Muscle of arm (tissue), 12 donors: ENCODE results near the gene TMTC2. TPM values are rescaled to one million over a fixed set of nuclear protein-coding genes. Genes with fewer than 3 reads are reported as not detected.

Source experiments
- DNase-seq: peaks from one replicate; pipeline ENCODE4 v3.0.0-alpha.2; 2013
- polyA plus RNA-seq, 12 donors: library from polyadenylated mRNA; unstranded; fragments of 120-200 nt; gene quantifications; one replicate each; pipeline ENCODE4 v1.2.1, GENCODE V29; 2013; ENCODE audit not compliant: insufficient read length in 12 of 12

Gene TMTC2
- polyA plus RNA-seq, 12 donors: 12.8 to 24.8 (median 20.4) TPM; not detected in 1

DNA sequence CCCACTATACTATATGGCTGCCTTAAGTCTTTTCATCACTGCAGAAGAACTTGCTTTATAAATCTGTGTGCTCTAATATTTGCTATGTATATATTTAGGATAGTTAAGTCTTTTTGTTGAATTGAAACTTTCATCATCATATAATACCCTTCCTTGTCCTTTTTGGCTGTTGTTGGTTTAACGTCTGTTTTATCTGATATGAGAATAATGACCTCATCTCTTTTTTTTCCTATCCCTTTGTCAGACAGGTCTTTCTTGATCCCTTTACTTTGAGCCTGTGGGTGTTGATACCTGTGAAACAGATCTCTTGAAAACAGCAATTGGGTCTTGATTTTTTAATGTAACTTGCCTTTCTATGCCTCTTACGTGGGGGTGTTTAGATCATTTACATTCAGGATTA, 316.3 kb downstream of the TMTC2 start:
- no peak for DNase-seq

GRCh38 chr12:83005534-83006197, 319.0 kb downstream of the TMTC2 start:
- DNase-seq: no peak

DNA sequence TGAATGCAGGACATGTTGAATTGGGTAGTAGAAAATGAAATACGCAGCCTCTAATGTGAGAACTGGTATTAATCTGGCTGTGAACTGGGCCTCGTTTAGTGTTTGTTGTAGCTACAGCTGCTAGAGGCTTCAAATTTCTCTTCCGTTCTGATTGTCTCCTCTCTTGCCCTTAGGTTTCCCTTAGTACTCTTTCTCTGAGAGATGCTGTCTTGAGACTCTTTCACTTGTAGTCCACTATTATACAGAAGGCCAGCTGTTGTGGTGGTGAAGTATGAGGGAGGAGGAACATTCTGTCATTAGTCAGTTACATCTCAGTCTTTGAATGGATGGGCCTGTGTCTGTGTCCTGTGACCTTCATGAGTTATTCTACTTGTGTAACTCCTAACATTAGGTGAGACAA, 322.0 kb downstream of the TMTC2 start:
- no peak for DNase-seq

GRCh38 chr12:83010169-83010804, 323.6 kb downstream of the TMTC2 start:
- no peak for DNase-seq

GRCh38 chr12:83015390-83016217, 328.9 kb downstream of the TMTC2 start:
- peak; percentile 57 for DNase-seq

DNA sequence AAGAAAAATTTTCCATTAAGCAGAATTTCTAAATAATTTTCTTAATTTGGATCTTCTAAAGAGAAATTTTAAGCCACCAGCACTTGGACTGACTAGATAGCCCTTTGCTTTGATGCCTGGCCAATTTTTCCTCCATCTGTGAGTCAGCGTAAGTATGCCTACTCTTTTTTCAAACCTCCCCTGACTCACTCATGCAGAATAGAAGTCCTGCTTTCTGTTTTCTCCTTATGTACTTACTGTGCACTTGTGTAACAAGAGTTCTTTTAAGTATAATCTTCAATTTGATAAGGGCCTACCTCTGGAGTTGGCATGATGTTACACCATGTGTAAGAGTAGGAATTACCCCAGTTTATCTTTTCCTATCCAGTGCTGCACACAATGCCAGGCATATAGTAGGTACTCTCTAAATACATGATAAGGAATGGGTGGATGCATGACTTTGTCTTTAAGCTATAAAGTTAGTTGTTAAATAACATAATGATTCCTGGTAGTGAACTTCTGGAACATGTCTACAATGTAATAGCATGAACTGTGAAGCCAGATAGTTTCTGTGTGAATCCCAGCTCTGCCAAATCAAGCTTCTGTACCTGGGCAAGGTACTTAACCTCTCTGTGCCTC, 329.6 kb downstream of the TMTC2 start:
- peak; percentile 59 for DNase-seq

GRCh38 chr12:83016991-83017390, 330.3 kb downstream of the TMTC2 start:
- no peak for DNase-seq

DNA sequence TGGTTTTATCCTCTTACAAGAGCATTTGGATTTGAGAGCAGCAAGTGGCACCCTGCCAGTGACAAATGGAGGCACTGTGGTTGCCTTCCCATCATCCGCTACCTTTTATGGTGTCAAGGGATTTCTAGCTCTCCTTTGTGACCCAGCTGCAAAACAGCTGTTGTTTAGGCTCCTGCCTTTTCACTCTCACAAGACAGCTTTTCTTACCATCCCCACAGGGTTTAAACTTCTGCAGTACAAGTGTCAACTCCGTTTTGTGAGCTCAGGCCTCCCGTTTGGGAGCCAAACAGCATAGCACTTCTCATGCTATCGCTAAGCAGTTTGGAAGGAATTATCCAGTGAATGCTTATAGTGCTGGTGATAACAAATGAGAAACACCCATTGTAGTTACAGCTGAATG, 331.4 kb downstream of the TMTC2 start:
- peak; percentile 50 for DNase-seq

DNA sequence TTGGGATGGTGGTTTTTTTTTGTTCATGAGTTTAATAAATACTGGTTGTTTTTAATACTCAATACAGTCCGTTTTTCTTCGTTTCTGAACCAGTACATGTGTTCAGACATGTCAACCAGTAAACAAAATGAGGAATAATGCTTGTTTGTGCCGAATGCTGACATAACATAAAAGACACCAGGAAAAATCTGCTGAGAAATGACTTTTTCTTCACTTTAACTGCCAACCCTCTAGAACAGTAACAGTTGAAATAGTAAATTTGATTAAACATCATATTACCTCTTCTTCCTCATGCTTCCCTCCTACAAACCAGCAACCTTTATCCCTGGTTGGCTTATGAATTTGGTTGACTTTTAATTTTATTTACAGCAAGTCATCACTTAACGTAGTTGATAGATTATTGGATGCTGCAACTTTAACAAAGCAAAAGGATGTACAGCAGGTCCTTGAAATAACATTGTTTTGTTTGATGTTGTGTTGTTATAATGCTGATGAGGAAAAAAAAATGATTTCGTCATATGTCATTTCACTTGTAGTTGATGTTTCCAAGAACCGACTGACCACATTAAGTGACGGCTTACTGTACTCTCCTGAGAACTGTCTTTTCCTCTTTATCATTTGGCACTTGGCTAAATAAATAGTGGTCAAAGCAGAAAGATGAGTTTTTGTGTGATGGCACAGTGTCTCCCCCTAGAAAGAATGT, 340.5 kb downstream of the TMTC2 start:
- DNase-seq: no peak

DNA sequence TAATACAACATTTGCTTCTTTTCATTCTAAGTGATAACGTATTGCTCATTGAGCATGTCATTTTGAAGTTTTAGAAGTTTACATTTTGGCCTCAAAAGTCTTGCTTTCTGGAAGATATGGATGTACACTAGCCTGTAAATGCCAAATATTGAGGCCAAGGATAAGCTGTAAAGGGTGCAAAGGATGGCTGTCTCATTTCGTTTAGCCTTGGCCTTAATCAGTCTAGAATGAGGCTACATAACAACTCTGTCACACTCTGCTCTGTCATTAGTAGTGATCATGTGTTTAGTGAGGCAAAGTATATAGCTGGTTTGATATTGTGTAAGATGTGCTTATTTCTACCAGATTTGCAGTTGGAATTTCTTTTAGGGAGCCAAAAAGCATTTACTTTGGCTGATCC, 344.5 kb downstream of the TMTC2 start:
- DNase-seq: no peak

GRCh38 chr12:83036847-83037246, 350.1 kb downstream of the TMTC2 start:
- DNase-seq: no peak

DNA sequence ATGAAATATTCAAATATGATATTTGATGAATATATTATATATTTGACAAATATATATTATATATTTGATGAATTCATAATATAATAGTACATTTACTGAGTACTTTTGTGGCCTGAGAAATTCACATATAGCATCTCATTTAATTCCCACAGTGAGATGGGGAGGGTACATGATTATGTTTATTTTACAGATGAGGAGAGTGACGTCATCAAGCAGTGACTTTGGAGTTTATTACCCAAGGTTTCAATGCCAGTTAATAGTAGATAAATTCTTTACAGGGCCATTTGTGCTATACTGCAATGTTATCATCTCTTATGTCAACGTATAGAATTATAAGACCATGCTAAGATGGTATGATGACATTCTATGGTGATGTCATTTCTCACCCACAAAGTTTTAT, 352.7 kb downstream of the TMTC2 start:
- DNase-seq: no peak

GRCh38 chr12:83040339-83040738, 353.6 kb downstream of the TMTC2 start:
- no peak for DNase-seq

DNA sequence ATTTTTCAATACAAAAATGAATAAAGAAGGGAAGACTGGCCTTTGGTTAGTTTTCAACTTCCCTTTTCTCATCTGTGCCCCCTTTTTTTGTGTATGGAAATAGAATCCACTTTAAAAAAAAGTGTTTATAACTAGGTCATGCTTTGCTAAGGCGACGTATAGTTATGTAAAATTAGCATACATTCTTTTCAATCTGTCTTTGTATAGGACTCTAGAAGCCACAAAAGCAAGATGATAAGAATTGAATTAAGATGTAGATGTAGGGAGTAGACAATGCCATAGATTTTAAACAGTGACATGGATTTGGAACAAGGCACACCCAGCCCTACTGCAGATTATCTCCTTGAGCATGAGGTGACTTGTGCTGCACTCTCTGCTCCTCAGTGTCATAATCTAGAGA, 354.3 kb downstream of the TMTC2 start:
- DNase-seq: no peak

- DNase-seq: peak; percentile 21
These were observed 355.9 kb downstream of the TMTC2 start for GRCh38 chr12:83042441-83043200.

- no peak for DNase-seq
These were observed 358.0 kb downstream of the TMTC2 start for GRCh38 chr12:83044736-83045135.

DNA sequence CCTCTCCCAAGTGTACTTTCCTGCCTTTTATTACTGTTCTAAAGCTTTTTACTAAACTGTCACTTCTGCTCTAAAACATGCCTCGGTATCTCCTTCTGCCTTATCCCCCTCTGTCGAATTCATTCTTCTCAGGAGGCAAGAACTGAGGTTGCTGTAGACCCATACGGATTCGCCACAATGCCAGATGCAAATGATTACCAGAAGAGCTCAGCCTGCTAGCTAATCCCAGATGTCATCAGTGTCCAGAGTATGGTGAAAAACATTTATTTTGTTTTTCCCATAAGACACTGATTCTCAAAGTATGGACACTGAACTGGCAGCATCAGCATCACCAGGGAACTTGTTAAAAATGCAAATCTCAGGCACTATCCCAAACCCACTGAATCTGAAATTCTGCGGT, 359.3 kb downstream of the TMTC2 start:
- no peak for DNase-seq

GRCh38 chr12:83049306-83049705, 362.6 kb downstream of the TMTC2 start:
- DNase-seq: no peak

DNA sequence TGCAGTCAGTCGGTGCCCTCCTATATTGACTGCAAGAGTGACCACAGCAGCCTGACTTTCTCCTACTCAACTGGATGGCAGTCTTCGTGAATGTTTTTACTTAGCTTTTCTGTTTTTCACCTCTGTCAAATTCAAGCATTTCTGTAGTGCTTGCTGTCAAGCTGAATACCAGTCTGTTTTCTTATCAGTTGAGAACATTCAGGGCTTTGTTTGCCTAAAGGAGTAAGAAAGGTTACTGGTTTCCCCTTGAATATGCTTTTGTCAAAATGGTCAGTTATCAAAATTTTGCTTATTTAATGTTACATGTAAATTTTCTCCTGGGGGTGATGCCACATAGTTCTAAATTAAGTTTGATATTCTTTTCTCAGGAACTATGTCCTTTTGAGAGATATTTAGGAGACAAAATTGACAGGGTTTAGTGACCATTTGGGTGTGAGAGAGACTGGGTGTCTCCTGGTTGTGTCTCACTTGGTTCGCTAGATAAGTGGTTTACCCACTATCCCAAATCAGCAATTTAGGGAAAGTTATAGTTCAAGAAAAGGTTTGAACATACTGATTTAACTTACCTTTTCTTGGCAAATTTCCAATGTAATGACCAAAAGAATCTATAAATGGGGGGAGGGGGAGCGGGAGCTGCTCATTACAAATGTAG, 366.3 kb downstream of the TMTC2 start:
- no peak for DNase-seq

DNA sequence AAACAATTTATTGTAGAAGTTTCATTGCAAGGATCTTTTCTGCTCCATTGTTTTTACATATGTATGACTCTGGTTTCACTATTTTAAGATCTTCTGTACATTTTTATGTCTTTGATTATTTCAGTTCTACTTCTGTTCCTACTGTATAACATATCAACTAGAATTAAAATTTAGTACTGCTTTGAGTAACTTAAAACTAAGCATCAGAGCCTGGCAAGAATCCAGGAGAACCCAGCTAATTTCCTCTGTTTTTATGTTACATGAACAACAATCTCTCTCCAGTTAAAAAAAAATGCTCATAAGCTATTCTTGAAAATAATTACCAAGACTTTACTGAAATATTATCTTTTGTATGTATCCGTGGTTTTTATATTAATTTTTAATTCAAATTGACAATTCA, 370.7 kb downstream of the TMTC2 start:
- no peak for DNase-seq

DNA sequence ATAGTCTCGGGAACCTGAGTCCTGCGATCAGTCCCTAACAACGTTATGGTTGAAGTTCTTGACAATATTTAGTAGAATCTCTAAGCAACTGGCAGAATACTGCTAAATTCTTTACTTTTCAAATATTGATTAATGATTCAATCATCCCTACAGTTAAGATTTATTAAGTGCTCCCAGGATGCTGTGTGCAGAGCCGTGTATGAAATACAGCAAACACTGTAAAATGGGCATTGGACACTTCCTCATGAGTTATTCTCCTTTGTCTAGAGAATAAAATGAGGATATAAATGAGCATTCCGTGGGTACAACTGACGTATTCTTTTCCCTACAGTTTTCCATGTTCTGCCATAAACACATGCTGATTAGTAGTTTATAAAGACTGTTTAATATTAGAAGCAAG, 372.4 kb downstream of the TMTC2 start:
- no peak for DNase-seq
